ENCODE measurements around the gene PEG3.

Gene PEG3

GRCh38 chr19:56840451-56841192, at the start of gene PEG3, which contains the start of gene ZIM2:
Gene PEG3, minus strand, starts transcription at chr19:56840726. Its CDS starts 16,071 bp downstream, at chr19:56824655.
Gene ZIM2, minus strand, starts transcription at chr19:56840726. Its CDS starts 16,449 bp downstream, at chr19:56824277.
- Mint-ChIP-seq H3K4me3 (no peak within 1 kb of the TSS), H3K27me3 (ENCODE audit: low read depth) (peaks cover 2% of the 10 kb centered on the region), H3K27ac (peak within 1 kb of the TSS; percentile 62), H3K4me1 (ENCODE audit: low read depth) (no peaks in the 10 kb centered on the region), H3K36me3 (ENCODE audit: low read depth) (peaks cover 3% of the 10 kb centered on the region), H3K9me3 (peaks cover 42% of the 10 kb centered on the region)
- no peak for DNase-seq (ENCODE audit: low spot score)

- Mint-ChIP-seq H3K36me3 (ENCODE audit: low read depth) (peaks cover 5% of the 10 kb centered on the region), H3K27ac (no peak overlapping the region), H3K4me3 (no peak overlapping the region), H3K4me1 (ENCODE audit: low read depth) (no peaks in the 10 kb centered on the region), H3K9me3 (peaks cover 62% of the 10 kb centered on the region), H3K27me3 (ENCODE audit: low read depth) (no peaks in the 10 kb centered on the region)
- DNase-seq (ENCODE audit: low spot score): no peak
Observed at GRCh38 chr19:56885173-56885985, 44.9 kb upstream of the PEG3 start.

GRCh38 chr19:56884441-56884840, 43.9 kb upstream of the PEG3 start:
- Mint-ChIP-seq H3K9me3 (peaks cover 64% of the 10 kb centered on the region), H3K27me3 (ENCODE audit: low read depth) (no peaks in the 10 kb centered on the region), H3K36me3 (ENCODE audit: low read depth) (peaks cover 3% of the 10 kb centered on the region), H3K4me3 (no peak overlapping the region), H3K4me1 (ENCODE audit: low read depth) (no peaks in the 10 kb centered on the region), H3K27ac (no peak overlapping the region)
- no peak for DNase-seq (ENCODE audit: low spot score)

- Mint-ChIP-seq H3K4me1 (ENCODE audit: low read depth) (no peaks in the 10 kb centered on the region), H3K27ac (no peak overlapping the region), H3K27me3 (ENCODE audit: low read depth) (no peaks in the 10 kb centered on the region), H3K9me3 (peaks cover 53% of the 10 kb centered on the region), H3K4me3 (no peak overlapping the region), H3K36me3 (ENCODE audit: low read depth) (peaks cover 3% of the 10 kb centered on the region)
- DNase-seq (ENCODE audit: low spot score): no peak
Observed at GRCh38 chr19:56880592-56881190, 40.2 kb upstream of the PEG3 start.

- no peak for DNase-seq (ENCODE audit: low spot score)
- Mint-ChIP-seq H3K27ac (no peak overlapping the region), H3K9me3 (peaks cover 59% of the 10 kb centered on the region), H3K36me3 (ENCODE audit: low read depth) (peaks cover 1% of the 10 kb centered on the region), H3K4me3 (no peak overlapping the region), H3K4me1 (ENCODE audit: low read depth) (no peaks in the 10 kb centered on the region), H3K27me3 (ENCODE audit: low read depth) (no peaks in the 10 kb centered on the region)
Observed at GRCh38 chr19:56877069-56877715, 36.7 kb upstream of the PEG3 start.

- H3K4me1 Mint-ChIP-seq (ENCODE audit: low read depth): no peaks in the 10 kb centered on the region
Observed at GRCh38 chr19:56875717-56876116, 35.2 kb upstream of the PEG3 start.

GRCh38 chr19:56874530-56874929, 34.0 kb upstream of the PEG3 start:
- H3K4me3 Mint-ChIP-seq: no peak overlapping the region
- peaks cover 3% of the 10 kb centered on the region for H3K36me3 Mint-ChIP-seq (ENCODE audit: low read depth)
- no peak for DNase-seq (ENCODE audit: low spot score)
- H3K9me3 Mint-ChIP-seq: peaks cover 65% of the 10 kb centered on the region
- no peak overlapping the region for H3K27ac Mint-ChIP-seq
- no peaks in the 10 kb centered on the region for H3K4me1 Mint-ChIP-seq (ENCODE audit: low read depth)
- H3K27me3 Mint-ChIP-seq (ENCODE audit: low read depth): no peaks in the 10 kb centered on the region

More at GRCh38 chr19:56875717-56876116, 35.2 kb upstream of the PEG3 start:
- no peak for DNase-seq (ENCODE audit: low spot score)
- H3K27me3 Mint-ChIP-seq (ENCODE audit: low read depth): no peaks in the 10 kb centered on the region
- H3K4me3 Mint-ChIP-seq: no peak overlapping the region
- no peak overlapping the region for H3K27ac Mint-ChIP-seq
- peaks cover 64% of the 10 kb centered on the region for H3K9me3 Mint-ChIP-seq
- H3K36me3 Mint-ChIP-seq (ENCODE audit: low read depth): peaks cover 3% of the 10 kb centered on the region

- H3K36me3 Mint-ChIP-seq (ENCODE audit: low read depth): peaks cover 3% of the 10 kb centered on the region
Observed at GRCh38 chr19:56873493-56873892, 33.0 kb upstream of the PEG3 start.

GRCh38 chr19:56869886-56870285, 29.4 kb upstream of the PEG3 start:
- H3K36me3 Mint-ChIP-seq (ENCODE audit: low read depth): peaks cover 3% of the 10 kb centered on the region
- no peak overlapping the region for H3K27ac Mint-ChIP-seq
- no peak for DNase-seq (ENCODE audit: low spot score)
- no peaks in the 10 kb centered on the region for H3K4me1 Mint-ChIP-seq (ENCODE audit: low read depth)
- peaks cover 78% of the 10 kb centered on the region for H3K9me3 Mint-ChIP-seq
- H3K27me3 Mint-ChIP-seq (ENCODE audit: low read depth): no peaks in the 10 kb centered on the region
- no peak overlapping the region for H3K4me3 Mint-ChIP-seq

More at GRCh38 chr19:56873493-56873892, 33.0 kb upstream of the PEG3 start:
- Mint-ChIP-seq H3K27me3 (ENCODE audit: low read depth) (no peaks in the 10 kb centered on the region), H3K4me3 (no peak overlapping the region), H3K27ac (no peak overlapping the region), H3K9me3 (peaks cover 69% of the 10 kb centered on the region), H3K4me1 (ENCODE audit: low read depth) (no peaks in the 10 kb centered on the region)
- no peak for DNase-seq (ENCODE audit: low spot score)

- H3K4me1 Mint-ChIP-seq (ENCODE audit: low read depth): no peaks in the 10 kb centered on the region
- peaks cover 3% of the 10 kb centered on the region for H3K36me3 Mint-ChIP-seq (ENCODE audit: low read depth)
- peaks cover 72% of the 10 kb centered on the region for H3K9me3 Mint-ChIP-seq
- H3K27ac Mint-ChIP-seq: no peak overlapping the region
- DNase-seq (ENCODE audit: low spot score): no peak
- H3K4me3 Mint-ChIP-seq: no peak overlapping the region
- H3K27me3 Mint-ChIP-seq (ENCODE audit: low read depth): no peaks in the 10 kb centered on the region
Observed at GRCh38 chr19:56868446-56868845, 27.9 kb upstream of the PEG3 start.

GRCh38 chr19:56866538-56866937, 26.0 kb upstream of the PEG3 start:
- no peaks in the 10 kb centered on the region for H3K4me1 Mint-ChIP-seq (ENCODE audit: low read depth)
- H3K27me3 Mint-ChIP-seq (ENCODE audit: low read depth): no peaks in the 10 kb centered on the region
- H3K27ac Mint-ChIP-seq: no peak overlapping the region
- DNase-seq (ENCODE audit: low spot score): no peak
- H3K4me3 Mint-ChIP-seq: no peak overlapping the region
- H3K36me3 Mint-ChIP-seq (ENCODE audit: low read depth): peaks cover 3% of the 10 kb centered on the region
- H3K9me3 Mint-ChIP-seq: peaks cover 76% of the 10 kb centered on the region

- H3K4me1 Mint-ChIP-seq (ENCODE audit: low read depth): no peaks in the 10 kb centered on the region
- H3K27ac Mint-ChIP-seq: no peak overlapping the region
- DNase-seq (ENCODE audit: low spot score): no peak
- H3K4me3 Mint-ChIP-seq: no peak overlapping the region
- H3K9me3 Mint-ChIP-seq: peaks cover 67% of the 10 kb centered on the region
- H3K36me3 Mint-ChIP-seq (ENCODE audit: low read depth): no peaks in the 10 kb centered on the region
- no peaks in the 10 kb centered on the region for H3K27me3 Mint-ChIP-seq (ENCODE audit: low read depth)
Observed at GRCh38 chr19:56864443-56865125, 24.1 kb upstream of the PEG3 start.

- H3K27me3 Mint-ChIP-seq (ENCODE audit: low read depth): no peaks in the 10 kb centered on the region
- no peaks in the 10 kb centered on the region for H3K4me1 Mint-ChIP-seq (ENCODE audit: low read depth)
- peaks cover 64% of the 10 kb centered on the region for H3K9me3 Mint-ChIP-seq
- H3K27ac Mint-ChIP-seq: no peak overlapping the region
- no peak for DNase-seq (ENCODE audit: low spot score)
- no peak overlapping the region for H3K4me3 Mint-ChIP-seq
- H3K36me3 Mint-ChIP-seq (ENCODE audit: low read depth): no peaks in the 10 kb centered on the region
Observed at GRCh38 chr19:56862741-56863140, 22.2 kb upstream of the PEG3 start.
